Osteoblast (primary cell): ENCODE measurements around the gene KPNA2. TPM values are rescaled to one million over a fixed set of nuclear protein-coding genes. Genes with fewer than 3 reads are reported as not detected.
"Not testable (repeated sequence)": the region's sequence is repeated elsewhere in the genome, so short reads cannot be mapped to it uniquely, and the experiment has no call there.

Source experiments
- DNase-seq: peaks from one replicate; pipeline ENCODE4 v3.0.0; 2011; ENCODE audit warnings: low spot score, mixed read lengths; ENCODE audit not compliant: insufficient read length; ENCODE audit errors: missing footprints
- H2AFZ ChIP-seq: 2 replicates; pipeline ENCODE4 v1.6.0; 2011; ENCODE audit warnings: mild to moderate bottlenecking, low read length
- H3K27ac ChIP-seq: 2 replicates; pipeline ENCODE4 v1.5.1; 2011; ENCODE audit warnings: mild to moderate bottlenecking, low read depth, low read length, moderate library complexity
- H3K27me3 ChIP-seq: 2 replicates; pipeline ENCODE4 v1.6.0; 2012; ENCODE audit warnings: mild to moderate bottlenecking, control low read depth, inconsistent platforms, low read length, moderate library complexity; ENCODE audit not compliant: insufficient read depth
- H3K36me3 ChIP-seq: 2 replicates; pipeline ENCODE4 v1.5.1; 2011; ENCODE audit warnings: mild to moderate bottlenecking, low read length, control low read depth, moderate library complexity; ENCODE audit not compliant: insufficient read depth
- H3K4me1 ChIP-seq: 2 replicates; pipeline ENCODE4 v1.5.1; 2011; ENCODE audit warnings: mild to moderate bottlenecking, low read length, control low read depth, moderate library complexity; ENCODE audit not compliant: insufficient read depth
- H3K4me2 ChIP-seq: 2 replicates; pipeline ENCODE4 v1.6.0; 2011; ENCODE audit warnings: mild to moderate bottlenecking, low read length; ENCODE audit not compliant: insufficient read depth
- H3K4me3 ChIP-seq: fragments of 200-600 bp; sonication (generic); 3 replicates; pipeline ENCODE4 v1.5.1; 2012; ENCODE audit warnings: mild to moderate bottlenecking, low read length, inconsistent platforms; ENCODE audit not compliant: insufficient read depth
- H3K79me2 ChIP-seq: 2 replicates; pipeline ENCODE4 v1.6.0; 2012; ENCODE audit warnings: mild to moderate bottlenecking, low read length, control low read depth, inconsistent platforms; ENCODE audit not compliant: insufficient read depth
- H3K9me3 ChIP-seq: 2 replicates; pipeline ENCODE4 v1.5.1; 2011; ENCODE audit warnings: low read depth, low read length, control low read depth
- H4K20me1 ChIP-seq: 2 replicates; pipeline ENCODE4 v1.6.0; 2012; ENCODE audit warnings: mild to moderate bottlenecking, low read length, control low read depth; ENCODE audit not compliant: insufficient read depth
- CTCF ChIP-seq: IDR thresholded peaks from 2 replicates; pipeline ENCODE4 v1.5.1; 2011; ENCODE audit warnings: mild to moderate bottlenecking, low read depth, low read length, moderate library complexity; ENCODE audit errors: extremely low read depth
- total RNA-seq: library from RNA; depleted of rRNA; stranded (reverse); fragments of >200 nt; gene quantifications from 2 replicates; pipeline ENCODE4 v1.2.3, GENCODE V29; 2012

KPNA2 gene
- total RNA-seq, 1 donor, result 40.9 TPM

- no peak for TF ChIP-seq CTCF
- no peak overlapping the region for H3K4me2 ChIP-seq
Measured at GRCh38 chr17:68085771-68086381, 50.3 kb downstream of the KPNA2 start.

GRCh38 chr17:68086666-68087065 is 51.1 kb downstream of the KPNA2 start:
- H3K36me3 ChIP-seq, H3K4me2 ChIP-seq, H3K4me1 ChIP-seq, H4K20me1 ChIP-seq, H3K27ac ChIP-seq, H3K9me3 ChIP-seq, H3K27me3 ChIP-seq, H3K79me2 ChIP-seq, H2AFZ ChIP-seq, DNase-seq, H3K4me3 ChIP-seq: not testable (repeated sequence)

More at GRCh38 chr17:68085771-68086381, 50.3 kb downstream of the KPNA2 start:
- H3K36me3 ChIP-seq, result no peaks in the 10 kb centered on the region
- no peak overlapping the region for H3K4me3 ChIP-seq
- H4K20me1 ChIP-seq, result no peaks in the 10 kb centered on the region
- DNase-seq, result no peak
- no peak overlapping the region for H2AFZ ChIP-seq
- H3K79me2 ChIP-seq, result no peaks in the 10 kb centered on the region
- no peaks in the 10 kb centered on the region for H3K9me3 ChIP-seq
- no peak overlapping the region for H3K27ac ChIP-seq
- no peaks in the 10 kb centered on the region for H3K27me3 ChIP-seq
- no peaks in the 10 kb centered on the region for H3K4me1 ChIP-seq

GRCh38 chr17:68087131-68087623 is 51.6 kb downstream of the KPNA2 start:
- not testable (repeated sequence) for H3K79me2 ChIP-seq, H3K27ac ChIP-seq, H3K9me3 ChIP-seq, H3K27me3 ChIP-seq, H2AFZ ChIP-seq, H4K20me1 ChIP-seq, H3K4me2 ChIP-seq, DNase-seq, H3K4me3 ChIP-seq, H3K4me1 ChIP-seq, H3K36me3 ChIP-seq

GRCh38 chr17:68087851-68088250 is 52.3 kb downstream of the KPNA2 start:
- Histone ChIP-seq H3K4me1 (no peaks in the 10 kb centered on the region), H3K79me2 (no peaks in the 10 kb centered on the region), H3K27ac (no peak overlapping the region), H3K27me3 (no peaks in the 10 kb centered on the region), H4K20me1 (no peaks in the 10 kb centered on the region), H2AFZ (no peak overlapping the region), H3K36me3 (no peaks in the 10 kb centered on the region), H3K9me3 (no peaks in the 10 kb centered on the region), H3K4me2 (no peak overlapping the region), H3K4me3 (no peak overlapping the region)
- TF ChIP-seq CTCF, result no peak
- no peak for DNase-seq

GRCh38 chr17:68089881-68090280 is 54.3 kb downstream of the KPNA2 start:
- Histone ChIP-seq H3K27me3 (no peaks in the 10 kb centered on the region), H3K9me3 (no peaks in the 10 kb centered on the region), H3K36me3 (no peaks in the 10 kb centered on the region), H3K4me2 (peak overlapping the region; percentile 47), H3K4me1 (no peaks in the 10 kb centered on the region), H4K20me1 (no peaks in the 10 kb centered on the region), H3K79me2 (no peaks in the 10 kb centered on the region), H3K4me3 (no peak overlapping the region), H3K27ac (no peak overlapping the region), H2AFZ (no peak overlapping the region)
- DNase-seq, result peak; percentile 84
- no peak for TF ChIP-seq CTCF
